HG03045 (cell line): ENCODE measurements around the gene ATM.
A peak's percentile ranks its signal among the peaks of the same experiment; 100 is the strongest.
"Not testable (repeated sequence)": the region's sequence is repeated elsewhere in the genome, so short reads cannot be mapped to it uniquely, and the experiment has no call there.

Experiments used
- ATAC-seq: cut with Tn5 transposase; IDR thresholded peaks from one replicate; pipeline ENCODE4 v1.9.1; 2021; ENCODE audit warnings: mild to moderate bottlenecking, moderate library complexity; ENCODE audit not compliant: unreplicated experiment

Gene ATM

GRCh38 chr11:108269583-108269982 is 46.7 kb downstream of the ATM start:
- no peak for ATAC-seq

- not testable (repeated sequence) for ATAC-seq
Observed at GRCh38 chr11:108276985-108277616, 54.2 kb downstream of the ATM start.

GRCh38 chr11:108278546-108278945 is 55.7 kb downstream of the ATM start:
- no peak for ATAC-seq

- ATAC-seq = no peak
Observed at GRCh38 chr11:108278954-108279353, 56.1 kb downstream of the ATM start.

- no peak for ATAC-seq
Observed at GRCh38 chr11:108286370-108286769, 63.5 kb downstream of the ATM start.

- ATAC-seq = no peak
Observed at GRCh38 chr11:108286956-108287355, 64.1 kb downstream of the ATM start.

- not testable (repeated sequence) for ATAC-seq
Observed at GRCh38 chr11:108289066-108289465, 66.2 kb downstream of the ATM start.

GRCh38 chr11:108289699-108290098 is 66.8 kb downstream of the ATM start:
- ATAC-seq = no peak

- ATAC-seq = no peak
Observed at GRCh38 chr11:108293229-108293628, 70.4 kb downstream of the ATM start.

GRCh38 chr11:108302121-108302785 is 79.4 kb downstream of the ATM start:
- ATAC-seq = peak; percentile 77

- no peak for ATAC-seq
Observed at GRCh38 chr11:108307751-108308150, 84.9 kb downstream of the ATM start.

GRCh38 chr11:108313444-108313843 is 90.6 kb downstream of the ATM start:
- ATAC-seq = no peak

GRCh38 chr11:108316061-108316460 is 93.2 kb downstream of the ATM start:
- no peak for ATAC-seq

GRCh38 chr11:108319541-108320145 is 96.8 kb downstream of the ATM start:
- no peak for ATAC-seq

- ATAC-seq = no peak
Observed at GRCh38 chr11:108322666-108323065, 99.8 kb downstream of the ATM start.

- no peak for ATAC-seq
Observed at GRCh38 chr11:108324587-108324986, 101.7 kb downstream of the ATM start.

GRCh38 chr11:108333403-108333899 is 110.6 kb downstream of the ATM start:
- ATAC-seq = no peak

- no peak for ATAC-seq
Observed at GRCh38 chr11:108338750-108339149, 115.9 kb downstream of the ATM start.

- no peak for ATAC-seq
Observed at GRCh38 chr11:108340973-108341372, 118.1 kb downstream of the ATM start.

- no peak for ATAC-seq
Observed at GRCh38 chr11:108341654-108342053, 118.8 kb downstream of the ATM start.

- ATAC-seq = no peak
Observed at GRCh38 chr11:108343714-108344113, 120.8 kb downstream of the ATM start.

- ATAC-seq = no peak
Observed at GRCh38 chr11:108345767-108346166, 122.9 kb downstream of the ATM start.
